ENCODE results near the gene TUT4.

The TUT4 gene

DNA sequence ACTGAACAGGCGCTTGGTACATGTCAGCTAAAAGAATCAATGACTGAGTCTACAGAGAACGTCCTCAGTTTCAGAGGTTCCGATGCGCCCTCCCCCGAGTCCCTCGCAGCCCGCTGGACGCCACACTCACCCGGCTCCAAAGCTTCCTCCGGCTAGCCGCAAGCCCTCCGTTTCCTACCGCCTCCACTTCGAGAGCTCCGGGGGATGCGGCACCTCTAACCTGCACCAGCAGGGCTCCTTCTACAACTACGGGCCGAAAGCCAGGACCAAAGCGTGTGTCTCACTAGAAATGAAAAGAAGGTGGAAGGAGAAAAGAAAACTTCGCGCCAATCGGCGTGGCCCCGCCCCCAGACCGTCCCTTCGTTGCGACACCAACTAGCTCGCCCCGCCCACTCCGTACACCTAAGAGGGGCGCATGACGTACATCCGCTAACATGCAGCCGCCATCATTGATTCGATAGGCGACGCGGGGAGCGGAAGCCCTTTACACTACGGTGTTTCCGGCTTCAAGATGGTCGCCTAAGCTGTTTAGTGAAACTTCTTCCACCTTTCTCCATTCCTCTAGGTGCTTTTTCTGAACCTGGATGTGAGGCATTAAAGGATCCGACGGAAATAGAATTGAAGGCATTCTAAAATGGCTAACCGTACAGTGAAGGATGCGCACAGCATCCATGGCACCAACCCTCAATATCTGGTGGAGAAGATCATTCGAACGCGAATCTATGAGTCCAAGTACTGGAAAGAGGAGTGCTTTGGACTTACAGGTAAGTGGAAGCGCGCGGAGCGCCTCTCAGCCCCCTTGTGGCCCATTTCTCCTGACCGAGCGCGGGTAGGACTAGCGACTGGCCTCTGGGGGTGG, 148.5 kb downstream of the TUT4 start, which contains the start of the genes ORC1 and PRPF38A:
TSS of gene ORC1 (minus strand) at position 308 of the 859 bp plus-strand sequence. CDS start 2,200 bp downstream, outside the sequence.
TSS of gene PRPF38A (plus strand) at position 487 of the 859 bp plus-strand sequence. CDS start at position 635, 148 bp downstream.
- POLR2A ChIA-PET (ENCODE audit: low non-redundant PET), result interaction anchor here (0.8 to 1.5 kb wide), 2 partner anchors 282 to 349 kb away, joined by 3 read pairs; partner anchors contain the start of gene TXNDC12
- CTCF ChIA-PET, result interaction anchor here (0.6 kb wide), 1 partner anchor 245 kb away, joined by 3 read pairs; no protein-coding TSS in a partner anchor
- TF ChIP-seq, protein P1, sequence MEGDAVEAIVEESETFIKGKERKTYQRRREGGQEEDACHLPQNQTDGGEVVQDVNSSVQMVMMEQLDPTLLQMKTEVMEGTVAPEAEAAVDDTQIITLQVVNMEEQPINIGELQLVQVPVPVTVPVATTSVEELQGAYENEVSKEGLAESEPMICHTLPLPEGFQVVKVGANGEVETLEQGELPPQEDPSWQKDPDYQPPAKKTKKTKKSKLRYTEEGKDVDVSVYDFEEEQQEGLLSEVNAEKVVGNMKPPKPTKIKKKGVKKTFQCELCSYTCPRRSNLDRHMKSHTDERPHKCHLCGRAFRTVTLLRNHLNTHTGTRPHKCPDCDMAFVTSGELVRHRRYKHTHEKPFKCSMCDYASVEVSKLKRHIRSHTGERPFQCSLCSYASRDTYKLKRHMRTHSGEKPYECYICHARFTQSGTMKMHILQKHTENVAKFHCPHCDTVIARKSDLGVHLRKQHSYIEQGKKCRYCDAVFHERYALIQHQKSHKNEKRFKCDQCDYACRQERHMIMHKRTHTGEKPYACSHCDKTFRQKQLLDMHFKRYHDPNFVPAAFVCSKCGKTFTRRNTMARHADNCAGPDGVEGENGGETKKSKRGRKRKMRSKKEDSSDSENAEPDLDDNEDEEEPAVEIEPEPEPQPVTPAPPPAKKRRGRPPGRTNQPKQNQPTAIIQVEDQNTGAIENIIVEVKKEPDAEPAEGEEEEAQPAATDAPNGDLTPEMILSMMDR (conservative IDR thresholded peaks at IDR 0.05; ENCODE audit: low read depth), result peak; percentile 36; the same call in 1 of the 2 replicates
- peak; percentile 97 for DNase-seq (ENCODE audit: low spot score)
- H3K27ac ChIP-seq, result peak within 1 kb of the TSS; percentile 93

DNA sequence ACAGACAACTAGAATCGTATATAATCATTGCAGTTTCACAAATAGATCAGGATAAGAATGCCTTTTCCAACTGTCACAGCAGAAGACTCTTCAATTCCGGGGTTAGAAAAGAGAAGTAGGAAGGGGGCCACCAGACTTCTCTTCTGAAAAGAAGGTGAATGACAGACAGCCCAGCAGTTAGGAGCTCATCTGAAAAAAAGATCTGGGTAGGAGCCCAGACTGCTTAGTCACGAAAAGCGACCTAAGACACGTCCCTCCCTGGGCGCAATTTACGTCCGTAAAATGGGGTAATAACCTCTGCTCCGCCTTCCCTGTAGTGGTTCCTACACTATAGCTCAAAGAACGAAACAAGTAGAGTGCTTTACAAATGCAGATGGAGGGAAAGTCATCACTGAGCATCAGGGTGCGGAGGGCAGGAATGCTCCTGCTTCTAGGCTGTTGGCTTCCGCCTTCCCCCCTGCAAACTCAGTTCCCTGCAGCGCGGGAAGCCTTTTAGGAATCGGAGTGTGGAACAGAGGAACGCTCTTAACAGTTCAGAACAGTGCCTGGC, 149.3 kb downstream of the TUT4 start:
- ChIA-PET POLR2A (ENCODE audit: low non-redundant PET) (interaction anchor here (0.5 to 1.5 kb wide), 2 partner anchors 9 to 282 kb away, joined by 3 read pairs; no protein-coding TSS in a partner anchor), CTCF (no interaction called here)
- peak overlapping the region; percentile 93 for H3K27ac ChIP-seq
- peak; percentile 80 for DNase-seq (ENCODE audit: low spot score)
- TF ChIP-seq, protein P1 (conservative IDR thresholded peaks at IDR 0.05; ENCODE audit: low read depth), result no peak

DNA sequence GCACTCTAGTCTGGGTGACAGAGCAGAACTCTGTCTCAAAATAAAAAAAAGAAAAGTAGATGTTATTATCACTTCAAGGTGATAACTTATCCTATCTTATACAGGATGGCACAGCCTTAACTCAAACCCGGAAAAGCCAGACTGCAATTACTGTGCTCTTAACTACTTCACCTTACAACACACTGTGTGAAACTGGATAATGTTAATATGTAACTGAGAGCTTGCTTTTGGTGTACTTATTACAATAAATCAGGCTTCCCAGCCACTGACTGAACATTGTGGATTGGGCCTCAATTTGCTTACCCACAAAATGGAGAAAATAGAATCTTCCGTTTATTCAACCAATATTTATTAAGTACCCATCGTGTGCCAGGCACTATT, 150.0 kb downstream of the TUT4 start:
- CTCF ChIA-PET, result no interaction called here
- POLR2A ChIA-PET (ENCODE audit: low non-redundant PET), result no interaction called here
- TF ChIP-seq, protein P1 (conservative IDR thresholded peaks at IDR 0.05; ENCODE audit: low read depth), result no peak
- no peak overlapping the region for H3K27ac ChIP-seq
- DNase-seq (ENCODE audit: low spot score), result no peak

DNA sequence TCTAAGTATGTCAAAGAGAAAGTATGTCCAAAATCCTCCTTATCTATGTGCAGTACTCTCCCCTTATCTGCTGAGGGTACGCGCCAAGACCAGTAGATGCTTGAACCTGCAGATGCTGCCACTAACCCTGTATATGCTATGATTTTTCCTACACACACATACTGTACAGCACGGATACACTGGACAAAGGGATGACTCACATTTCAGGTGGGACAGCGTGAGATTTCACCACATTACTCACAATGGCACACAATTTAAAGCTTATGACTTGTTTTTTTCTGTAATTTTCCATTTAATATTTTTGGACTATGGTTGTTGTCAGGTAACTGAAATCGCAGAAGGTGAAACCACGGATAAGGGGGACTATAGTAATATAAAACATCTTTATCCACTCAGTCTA, 152.8 kb downstream of the TUT4 start:
- CTCF ChIA-PET, result no interaction called here

DNA sequence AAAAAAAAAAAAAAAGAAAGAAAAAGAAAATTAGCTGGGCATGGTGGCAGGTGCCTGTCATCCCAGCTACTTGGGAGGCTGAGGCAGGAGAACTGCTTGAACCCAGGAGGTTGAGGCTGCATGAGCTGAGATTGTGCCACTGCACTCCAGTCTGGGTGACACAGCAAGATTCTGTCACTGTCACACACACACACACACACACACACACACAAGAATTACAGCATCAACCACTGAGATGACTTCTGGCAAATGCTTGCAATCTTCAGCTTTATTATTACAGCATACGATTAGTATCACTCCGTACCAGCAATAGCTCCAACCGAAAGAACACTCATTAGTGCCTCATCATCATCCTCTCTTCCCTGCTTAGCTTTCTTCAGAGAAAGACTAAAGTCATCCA, 153.3 kb downstream of the TUT4 start:
- TF ChIP-seq, protein P1 (conservative IDR thresholded peaks at IDR 0.05; ENCODE audit: low read depth), result no peak
- CTCF ChIA-PET, result interaction anchor here (0.5 kb wide), 1 partner anchor 292 kb away, joined by 4 read pairs; no protein-coding TSS in a partner anchor

More for the DNA sequence above, 152.8 kb downstream of the TUT4 start:
- no peak overlapping the region for H3K27ac ChIP-seq
- DNase-seq (ENCODE audit: low spot score), result no peak
- TF ChIP-seq, protein P1 (conservative IDR thresholded peaks at IDR 0.05; ENCODE audit: low read depth), result no peak
- POLR2A ChIA-PET (ENCODE audit: low non-redundant PET), result interaction anchor here (0.6 to 0.7 kb wide), 2 partner anchors 33 to 528 kb away, joined by 3 to 4 read pairs; no protein-coding TSS in a partner anchor

DNA sequence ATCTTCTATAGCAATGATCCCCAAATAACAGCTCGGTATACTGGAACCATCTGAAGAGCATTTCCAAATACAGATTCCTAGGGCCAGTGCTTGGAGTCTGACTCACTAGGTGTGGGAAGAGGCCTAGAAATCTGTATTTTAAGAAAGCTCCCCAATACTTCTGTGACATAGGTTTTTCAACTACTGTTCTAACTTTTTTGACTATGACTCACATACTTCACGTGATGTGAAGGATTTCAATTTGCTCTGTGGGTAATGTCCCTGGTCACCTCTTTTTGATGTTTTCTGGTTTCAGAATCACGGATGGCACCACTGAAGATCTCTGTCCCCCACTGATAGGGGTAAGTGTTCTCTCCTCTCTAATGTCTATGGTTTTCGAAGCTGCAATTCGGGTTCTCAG, 159.7 kb downstream of the TUT4 start:
- TF ChIP-seq, protein P1 (conservative IDR thresholded peaks at IDR 0.05; ENCODE audit: low read depth), result no peak
- ChIA-PET CTCF (interaction anchor here (0.7 kb wide), 1 partner anchor 39 kb away, joined by 4 read pairs; no protein-coding TSS in a partner anchor), POLR2A (ENCODE audit: low non-redundant PET) (no interaction called here)
- H3K27ac ChIP-seq, result no peak overlapping the region
- no peak for DNase-seq (ENCODE audit: low spot score)

More for the DNA sequence above, 153.3 kb downstream of the TUT4 start:
- DNase-seq (ENCODE audit: low spot score), result no peak
- POLR2A ChIA-PET (ENCODE audit: low non-redundant PET), result interaction anchor here (0.6 to 0.7 kb wide), 2 partner anchors 33 to 528 kb away, joined by 3 to 4 read pairs; no protein-coding TSS in a partner anchor
- H3K27ac ChIP-seq, result no peak overlapping the region
